Heart left ventricle (tissue), 13 donors: ENCODE data around the gene LIPC.

Experiments
- CTCF ChIP-seq, 12 donors: fragments of 200-600 bp; sonication (generic) in 4 of 12; IDR thresholded peaks; one replicate each; pipeline versions ENCODE4 v1.5.0 to v1.8.0; 2018 to 2022; ENCODE audit warnings: antibody characterized with exemption in 12 of 12, mild to moderate bottlenecking in 5 of 12
- POLR2A ChIP-seq, 2 donors: fragments of 450-650 bp; IDR thresholded peaks; one replicate each; pipeline ENCODE4 v1.6.1; 2017; ENCODE audit warnings: antibody characterized with exemption in 2 of 2, mild to moderate bottlenecking in 2 of 2, moderate library complexity in 2 of 2
- donor health status: ischemic (EF 13 %, LVEDD 7.1; RV severe dilation, severe dysfunction).
- donor health status: DM: no; HTN: yes; CAD: no.
- donor health status: DM: no; HTN: no; CAD: no.
- donor health status: ischemic (EF 25% LVEDD 6.9; RV normal size, moderate dysfunction).
- donor health status: ischemic (EF 25% LVEDD 5.7; RV mildly dilated, moderate dysfunction).
- donor health status: ischemic (EF 35%, LVEDD 5.7; RV mildly dilated, moderate dysfunction).
- donor health status: nonischemic (EF 11% LVEDD 7.7; RV severe dilation, severe dysfunction).
- donor health status: DM: yes; HTN: yes; CAD: no.
- donor health status: PGD.
- donor health status: ischemic (EF 29% LVEDD 5.4; RV normal size, mild dysfunction).
- donor health status: nonischemic (EF 23%, LVEDD 6.1; RV moderate dilation, normal function).

DNA sequence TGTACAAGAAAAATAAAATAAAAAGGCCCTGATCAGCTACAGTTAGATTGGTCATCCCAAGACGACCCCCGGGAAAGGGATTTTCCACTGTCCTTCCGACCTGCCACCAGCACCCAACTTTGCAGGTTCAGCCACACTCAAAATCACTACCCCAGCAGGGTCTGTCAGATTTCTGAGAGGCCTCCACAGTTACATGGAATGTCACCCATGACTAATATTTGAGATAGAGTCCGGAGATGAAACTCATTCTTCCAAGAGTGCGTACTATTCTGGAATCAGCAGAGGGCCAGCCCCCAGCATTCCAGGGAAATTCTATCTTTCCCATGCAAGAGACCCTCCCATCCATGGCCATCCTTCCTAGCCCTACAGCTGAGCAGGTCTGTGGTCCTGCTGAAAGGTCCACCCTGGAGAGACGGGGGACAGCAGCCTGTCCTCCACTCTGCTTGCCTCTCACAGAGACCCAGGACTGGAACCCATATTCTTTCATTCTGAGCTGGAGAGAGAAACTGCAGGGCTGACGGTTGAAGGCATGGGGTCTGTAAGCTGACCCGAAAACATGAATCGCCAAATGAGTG lies 5.8 kb downstream of the LIPC start:
- TF ChIP-seq CTCF (IDR thresholded peaks at IDR 0.05) (no peak), POLR2A (IDR thresholded peaks at IDR 0.05) (no peak)
